Medulla oblongata (tissue), 1 donor: ENCODE data around the gene HASPIN.

Experiments used
- DNase-seq: peaks from one replicate; pipeline ENCODE4 v3.0.0-alpha.2; 2015; ENCODE audit errors: extremely low spot score

The HASPIN gene

GRCh38 chr17:3735515-3735914 is 11.8 kb downstream of the HASPIN start:
- DNase-seq, result no peak

GRCh38 chr17:3738562-3739295 is 15.0 kb downstream of the HASPIN start:
- DNase-seq, result peak; percentile 34

GRCh38 chr17:3739422-3740124 is 15.9 kb downstream of the HASPIN start:
- no peak for DNase-seq

- peak; percentile 30 for DNase-seq
Observed at GRCh38 chr17:3740611-3741073, 16.9 kb downstream of the HASPIN start.

DNA sequence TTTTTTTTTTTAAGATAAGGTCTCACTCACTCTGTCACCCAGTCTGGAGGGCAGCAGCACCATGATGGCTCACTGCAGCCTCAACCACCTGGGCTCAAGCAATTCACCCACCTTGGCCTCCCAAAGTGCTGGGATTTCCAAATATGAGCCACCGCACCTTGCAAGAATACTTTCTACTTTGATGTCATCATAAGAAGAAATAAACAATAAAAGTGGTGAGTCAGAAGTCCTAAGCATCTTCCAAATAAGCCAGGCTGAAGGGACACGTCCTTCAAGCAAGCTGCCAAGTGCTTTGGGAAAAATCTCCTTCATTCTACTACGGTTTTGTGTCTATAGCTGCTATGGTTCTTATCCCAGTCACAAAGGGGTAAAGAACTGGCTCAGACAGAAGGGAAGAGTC is 20.3 kb downstream of the HASPIN start:
- no peak for DNase-seq

DNA sequence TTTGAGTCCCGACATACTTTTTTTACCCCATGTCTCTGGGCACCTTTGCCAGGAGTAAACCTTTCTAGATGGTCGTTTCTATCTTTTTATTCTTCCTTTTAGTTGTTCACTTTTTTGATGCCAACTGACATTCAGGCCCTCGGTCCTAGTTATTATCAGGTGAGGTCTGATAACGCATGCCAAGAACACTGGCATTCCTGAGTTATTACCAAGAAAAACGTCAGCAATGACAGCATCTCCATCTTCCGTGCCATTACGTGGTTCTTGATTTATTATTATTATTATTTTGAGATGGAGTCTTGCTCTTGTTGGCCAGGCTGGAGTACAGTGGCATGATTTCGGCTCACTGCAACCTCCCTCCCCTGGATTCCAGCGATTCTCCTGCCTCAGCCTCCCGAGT is 21.4 kb downstream of the HASPIN start:
- DNase-seq, result no peak

DNA sequence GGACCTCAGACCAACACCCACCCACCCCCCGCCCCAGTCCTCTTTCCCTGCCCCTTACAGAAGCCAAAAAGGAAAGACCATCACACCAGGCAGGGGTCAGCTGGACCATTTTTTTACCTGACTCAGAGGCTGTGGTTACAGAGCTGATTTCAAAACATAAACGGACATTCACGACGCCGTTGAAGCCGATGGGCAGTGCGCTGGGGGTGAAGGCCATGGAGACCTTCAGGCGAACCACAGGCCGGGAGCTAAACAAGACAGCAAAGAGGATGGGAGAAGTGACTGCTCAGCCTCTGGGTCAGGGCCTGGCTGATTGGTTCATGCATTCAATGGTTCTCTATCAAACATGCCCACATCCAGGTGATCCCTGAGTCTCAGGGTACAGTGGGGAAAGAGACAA is 24.1 kb downstream of the HASPIN start:
- no peak for DNase-seq

DNA sequence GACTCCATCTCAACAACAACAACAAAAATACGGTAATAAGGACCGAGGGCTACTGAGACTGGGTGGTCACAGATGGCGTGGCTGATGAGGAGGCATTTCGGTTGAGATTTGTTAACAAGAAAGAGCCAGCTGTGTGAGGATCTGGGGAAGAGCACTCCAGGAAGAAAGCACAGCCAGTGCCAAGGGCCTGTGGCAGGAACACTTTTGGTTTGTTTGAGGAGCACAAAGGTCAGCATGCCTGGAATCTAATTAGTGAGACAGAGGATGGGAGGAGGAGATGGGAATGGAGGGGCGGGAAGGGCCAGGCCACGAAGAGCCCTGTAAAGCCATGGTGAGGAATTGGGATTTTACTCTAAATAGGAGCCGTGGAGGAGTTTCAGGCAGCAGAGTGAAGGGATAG is 24.9 kb downstream of the HASPIN start:
- DNase-seq, result no peak

DNA sequence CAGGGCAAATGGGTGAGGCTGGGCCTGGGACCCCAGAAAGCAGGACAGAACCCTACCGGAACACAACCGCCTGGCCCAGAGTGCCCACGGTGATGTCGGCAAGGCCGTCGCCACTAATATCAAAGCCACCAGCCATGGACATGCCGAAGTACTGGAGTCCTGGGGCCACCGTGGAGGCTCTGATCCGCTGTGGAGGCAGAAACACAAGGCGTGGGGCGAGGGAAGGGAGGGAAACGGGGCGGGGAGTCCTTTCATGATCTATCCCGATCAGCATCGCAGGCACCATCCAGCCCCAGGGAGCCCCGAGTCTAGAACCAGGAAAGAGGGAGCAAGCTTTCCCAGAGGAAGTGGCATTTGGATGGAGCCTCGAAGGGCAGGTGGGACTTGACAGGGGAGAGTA is 26.6 kb downstream of the HASPIN start:
- no peak for DNase-seq

- DNase-seq, result no peak
Observed at GRCh38 chr17:3750926-3751325, 27.2 kb downstream of the HASPIN start.

GRCh38 chr17:3751836-3752235 is 28.1 kb downstream of the HASPIN start:
- DNase-seq, result no peak

- DNase-seq, result no peak
Observed at GRCh38 chr17:3753624-3754023, 29.9 kb downstream of the HASPIN start.

GRCh38 chr17:3754066-3754457 is 30.4 kb downstream of the HASPIN start:
- DNase-seq, result no peak

- no peak for DNase-seq
Observed at GRCh38 chr17:3754458-3755334, 31.0 kb downstream of the HASPIN start.

DNA sequence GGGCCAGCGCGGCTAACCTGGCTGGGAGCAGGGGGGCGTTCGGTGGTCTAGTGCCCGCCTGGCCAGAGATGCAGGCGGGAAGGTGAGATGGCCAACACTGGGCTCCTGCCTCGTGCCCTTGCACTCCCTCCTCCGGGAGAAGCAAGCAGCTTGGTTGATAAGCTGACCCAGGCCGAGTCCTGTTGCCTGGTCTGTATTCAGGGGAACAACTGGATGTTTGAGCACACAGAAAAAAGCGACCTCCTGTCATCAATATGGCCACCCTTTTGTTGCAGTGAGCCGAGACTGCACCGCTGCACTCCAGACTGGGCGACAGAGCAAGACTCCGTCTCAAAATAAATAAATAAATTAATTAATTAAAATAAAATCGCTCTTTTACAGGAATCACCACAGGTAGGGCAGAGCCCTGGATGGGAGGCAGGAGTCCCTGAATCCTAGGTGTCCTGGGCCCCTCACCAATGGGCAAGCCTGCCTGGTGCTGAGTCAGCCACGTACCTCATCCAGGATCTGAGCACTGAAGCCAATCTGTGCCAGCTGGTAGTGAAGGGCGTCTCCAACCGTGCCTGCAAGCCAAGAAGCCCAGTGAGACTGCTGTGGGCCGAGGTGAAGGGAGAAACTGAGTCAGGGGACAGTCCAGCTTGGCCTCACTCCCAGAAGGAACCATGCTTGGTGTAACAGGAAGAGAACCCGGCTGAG is 31.8 kb downstream of the HASPIN start:
- DNase-seq, result no peak

- DNase-seq, result no peak
Observed at GRCh38 chr17:3759597-3760216, 36.0 kb downstream of the HASPIN start.

DNA sequence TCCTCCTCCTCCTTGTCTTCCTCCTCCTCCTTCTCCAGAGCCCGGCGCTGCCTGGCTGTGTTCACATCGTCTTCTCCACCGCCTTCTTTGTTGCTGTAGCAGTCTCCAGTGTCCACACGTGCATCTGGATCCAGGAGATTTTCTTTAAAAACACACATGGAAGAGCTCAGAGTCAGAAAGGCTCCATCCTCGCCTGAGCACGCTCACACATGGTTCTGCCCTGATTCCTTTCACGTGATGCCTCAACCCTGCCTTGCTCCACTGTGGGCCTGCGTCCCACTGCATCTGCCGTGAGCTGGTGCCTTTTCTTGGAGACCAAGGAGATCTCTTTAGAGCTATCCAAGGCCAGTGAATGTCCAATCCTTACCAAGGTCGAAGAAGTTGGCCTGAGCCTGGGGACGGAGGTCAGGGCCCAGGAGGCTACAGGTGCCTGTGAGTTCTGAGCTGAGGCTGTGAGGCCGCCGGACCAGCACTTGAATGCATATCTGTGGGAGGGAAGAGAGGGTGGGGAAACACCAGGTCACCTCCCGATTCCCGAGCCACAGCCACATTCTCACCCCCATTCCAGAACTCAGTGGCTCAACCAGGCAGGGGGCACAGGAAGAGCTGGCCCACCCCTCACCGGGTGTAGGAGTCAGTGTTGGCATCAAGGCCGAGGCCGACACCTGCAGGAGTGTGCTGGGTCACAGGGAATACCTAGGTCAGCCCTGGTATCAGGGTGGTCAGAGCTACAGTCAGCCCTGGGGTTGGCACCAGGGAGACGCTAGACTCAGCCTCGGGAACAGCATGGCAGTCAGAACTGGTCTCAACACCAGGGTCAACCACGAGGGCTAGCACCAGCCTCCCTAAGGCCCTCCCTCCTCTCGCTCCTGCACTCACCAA is 37.6 kb downstream of the HASPIN start:
- no peak for DNase-seq

DNA sequence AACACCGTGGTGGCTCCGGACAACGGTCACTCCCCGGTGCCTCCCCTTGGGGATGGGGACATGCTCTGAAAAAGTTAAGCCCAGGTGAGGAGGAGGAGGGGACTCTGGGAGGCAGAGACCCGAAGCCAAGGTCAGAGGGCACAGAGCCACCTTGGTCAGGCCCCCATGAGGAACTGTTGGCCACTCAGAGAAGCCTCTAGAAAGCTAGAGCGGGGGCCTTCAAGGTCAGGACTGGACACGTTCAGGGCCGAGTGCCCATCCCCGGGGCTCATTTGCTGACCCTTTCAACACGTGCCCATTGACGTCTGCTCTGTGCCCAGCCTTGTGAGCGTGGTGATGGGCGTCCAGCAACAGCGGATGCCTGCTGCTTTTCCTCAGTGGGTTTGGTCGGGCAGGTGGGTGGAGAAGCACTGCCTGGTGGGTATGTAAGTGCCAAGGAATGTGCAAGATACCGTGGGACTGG is 38.2 kb downstream of the HASPIN start:
- DNase-seq, result no peak

DNA sequence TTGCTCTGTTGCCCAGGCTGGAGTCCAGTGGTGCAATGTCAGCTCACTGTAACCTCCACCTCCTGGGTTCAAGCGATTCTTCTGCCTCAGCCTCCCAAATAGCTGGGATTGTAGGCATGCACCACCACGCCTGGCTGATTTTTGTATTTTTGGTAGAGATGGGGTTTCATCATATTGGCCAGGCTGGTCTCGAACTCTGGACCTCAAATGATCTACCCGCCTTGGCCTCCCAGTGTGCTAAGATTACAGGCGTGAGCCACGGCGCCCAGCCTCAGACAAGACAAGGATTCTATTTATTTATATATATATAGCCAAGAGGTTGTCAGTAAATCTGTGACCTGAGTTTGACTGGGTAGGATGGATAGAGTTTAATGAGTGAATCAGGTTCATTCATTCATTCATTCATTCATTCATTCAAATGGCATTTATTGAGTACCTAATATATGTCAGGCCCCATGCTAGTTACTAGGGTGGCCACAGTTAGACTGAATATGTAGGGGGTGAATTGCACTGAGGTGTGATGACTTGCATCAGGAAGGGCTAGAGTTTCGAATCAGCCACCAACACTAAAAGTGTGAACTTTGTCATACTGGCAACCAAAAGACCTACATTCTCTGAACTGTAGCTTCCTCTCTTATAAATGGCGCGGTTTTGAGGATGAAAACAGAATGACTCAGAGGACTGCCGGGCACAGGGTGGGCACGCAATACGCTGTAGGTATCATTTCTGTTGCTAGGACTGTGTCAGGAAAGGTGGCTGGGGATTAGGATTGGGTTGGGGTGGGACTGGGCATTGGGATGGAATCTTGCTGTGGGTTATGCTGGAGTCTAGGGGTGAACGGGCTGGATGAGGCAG is 39.4 kb downstream of the HASPIN start:
- DNase-seq, result no peak
